HepG2 (cell line): Measurements from ENCODE around the gene PPP1CB.

Source experiments
- AHR ChIP-seq: IDR thresholded peaks from 2 replicates; pipeline ENCODE4 v1.6.1; 2018; ENCODE audit warnings: missing genetic modification reagents, missing compliant biosample characterization
- ELK4 ChIP-seq: sonication (generic); formaldehyde crosslinking; IDR thresholded peaks from 2 replicates; pipeline ENCODE4 v1.9.0; 2021; ENCODE audit warnings: missing genetic modification reagents, borderline replicate concordance
- EZH2 ChIP-seq: conservative IDR thresholded peaks from 2 replicates; pipeline ENCODE4 v1.6.1; 2012; ENCODE audit warnings: mild to moderate bottlenecking, low read depth, low read length, moderate library complexity
- HOXA5 ChIP-seq: sonication (generic); formaldehyde crosslinking; IDR thresholded peaks from 2 replicates; pipeline ENCODE4 v1.4.0; 2020; ENCODE audit warnings: missing genetic modification reagents
- KLF9 ChIP-seq: IDR thresholded peaks from 2 replicates; pipeline ENCODE4 v1.6.1; 2016; ENCODE audit warnings: low read depth
- MZF1 ChIP-seq: sonication (generic); formaldehyde crosslinking; IDR thresholded peaks from 2 replicates; pipeline ENCODE4 v1.8.1; 2023; ENCODE audit warnings: mild to moderate bottlenecking, missing genetic modification reagents, borderline replicate concordance
- NCOA1 ChIP-seq: sonication (generic); formaldehyde crosslinking; IDR thresholded peaks from 2 replicates; pipeline ENCODE4 v1.9.0; 2021; ENCODE audit warnings: missing genetic modification reagents
- SP4 ChIP-seq: sonication (generic); formaldehyde crosslinking; IDR thresholded peaks from 2 replicates; pipeline ENCODE4 v1.8.1; 2023; ENCODE audit warnings: mild to moderate bottlenecking, missing genetic modification reagents
- TF ChIP-seq, protein P1 (sequence below): sonication (generic); formaldehyde crosslinking; IDR thresholded peaks from 2 replicates; pipeline ENCODE4 v1.5.0; 2020; ENCODE audit warnings: mild to moderate bottlenecking, missing genetic modification reagents, borderline replicate concordance
- TF ChIP-seq, protein P2 (sequence below): sonication (generic); formaldehyde crosslinking; IDR thresholded peaks from 2 replicates; pipeline ENCODE4 v1.5.0; 2020; ENCODE audit warnings: mild to moderate bottlenecking, missing genetic modification reagents, moderate library complexity

- TF ChIP-seq, protein P1, sequence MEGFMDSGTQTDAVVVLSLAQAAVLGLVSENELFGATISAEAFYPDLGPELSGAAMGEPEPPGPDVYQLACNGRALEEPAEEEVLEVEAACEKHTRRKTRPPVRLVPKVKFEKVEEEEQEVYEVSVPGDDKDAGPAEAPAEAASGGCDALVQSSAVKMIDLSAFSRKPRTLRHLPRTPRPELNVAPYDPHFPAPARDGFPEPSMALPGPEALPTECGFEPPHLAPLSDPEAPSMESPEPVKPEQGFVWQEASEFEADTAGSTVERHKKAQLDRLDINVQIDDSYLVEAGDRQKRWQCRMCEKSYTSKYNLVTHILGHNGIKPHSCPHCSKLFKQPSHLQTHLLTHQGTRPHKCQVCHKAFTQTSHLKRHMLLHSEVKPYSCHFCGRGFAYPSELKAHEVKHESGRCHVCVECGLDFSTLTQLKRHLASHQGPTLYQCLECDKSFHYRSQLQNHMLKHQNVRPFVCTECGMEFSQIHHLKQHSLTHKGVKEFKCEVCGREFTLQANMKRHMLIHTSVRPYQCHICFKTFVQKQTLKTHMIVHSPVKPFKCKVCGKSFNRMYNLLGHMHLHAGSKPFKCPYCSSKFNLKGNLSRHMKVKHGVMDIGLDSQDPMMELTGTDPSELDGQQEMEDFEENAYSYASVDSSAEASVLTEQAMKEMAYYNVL (CRISPR knock-in tag), result no peak
- TF ChIP-seq, protein P2, sequence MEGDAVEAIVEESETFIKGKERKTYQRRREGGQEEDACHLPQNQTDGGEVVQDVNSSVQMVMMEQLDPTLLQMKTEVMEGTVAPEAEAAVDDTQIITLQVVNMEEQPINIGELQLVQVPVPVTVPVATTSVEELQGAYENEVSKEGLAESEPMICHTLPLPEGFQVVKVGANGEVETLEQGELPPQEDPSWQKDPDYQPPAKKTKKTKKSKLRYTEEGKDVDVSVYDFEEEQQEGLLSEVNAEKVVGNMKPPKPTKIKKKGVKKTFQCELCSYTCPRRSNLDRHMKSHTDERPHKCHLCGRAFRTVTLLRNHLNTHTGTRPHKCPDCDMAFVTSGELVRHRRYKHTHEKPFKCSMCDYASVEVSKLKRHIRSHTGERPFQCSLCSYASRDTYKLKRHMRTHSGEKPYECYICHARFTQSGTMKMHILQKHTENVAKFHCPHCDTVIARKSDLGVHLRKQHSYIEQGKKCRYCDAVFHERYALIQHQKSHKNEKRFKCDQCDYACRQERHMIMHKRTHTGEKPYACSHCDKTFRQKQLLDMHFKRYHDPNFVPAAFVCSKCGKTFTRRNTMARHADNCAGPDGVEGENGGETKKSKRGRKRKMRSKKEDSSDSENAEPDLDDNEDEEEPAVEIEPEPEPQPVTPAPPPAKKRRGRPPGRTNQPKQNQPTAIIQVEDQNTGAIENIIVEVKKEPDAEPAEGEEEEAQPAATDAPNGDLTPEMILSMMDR (CRISPR knock-in tag), result no peak
- TF ChIP-seq KLF9 (CRISPR knock-in tag) (no peak), SP4 (CRISPR knock-in tag) (no peak), MZF1 (CRISPR knock-in tag) (no peak), ELK4 (CRISPR knock-in tag) (no peak), EZH2 (no peak), HOXA5 (CRISPR knock-in tag) (no peak), AHR (no peak), NCOA1 (no peak)
These were observed 20.7 kb downstream of the PPP1CB start for GRCh38 chr2:28772351-28772750.
